K562 (cell line): Measurements from ENCODE around the gene CHN2. TPM values are rescaled to one million over a fixed set of nuclear protein-coding genes. Genes with fewer than 3 reads are reported as not detected.

Experiments used
- ATAC-seq: fragments of 200-7000 bp; cut with Tn5 transposase; 3 replicates; pipeline ENCODE4 v1.9.1; 2020; ENCODE audit warnings: moderate library complexity
- BruUV-seq: library from RNA; stranded (reverse); fragments of 400-500 nt; replicated peaks from 2 replicates; lab custom pipeline; 2021; lab: Mats Ljungman, UMichigan
- CTCF ChIA-PET: fragments of 300-600 bp; formaldehyde crosslinking; extraction: SDS; loops from one replicate; lab custom pipeline; 2021; ENCODE audit warnings: low intra/inter-chr PET ratio; lab: Yijun Ruan, JAX
- POLR2A ChIA-PET: fragments of 300-600, 350-650 bp; sonication (Branson Sonifier 250); formaldehyde crosslinking; extraction: SDS; loops from one replicate; lab custom pipeline; 2021; ENCODE audit warnings: antibody characterized with exemption, inconsistent platforms; lab: Yijun Ruan, JAX
- DNase-seq, 4 experiments: peaks; one replicate each; pipeline versions ENCODE4 v3.0.0 to v3.0.0-alpha.2; 2011 to 2018; ENCODE audit warnings: low spot score in 3 of 4, mixed read lengths in 3 of 4; ENCODE audit errors: extremely low read depth in 1 of 4
- FAIRE-seq: peaks from 2 replicates; lab custom pipeline; 2011; peaks lifted over from hg19 to GRCh38; lab: Jason Lieb, UNC
- H2AFZ ChIP-seq: 2 replicates; pipeline ENCODE4 v1.6.0; 2011; ENCODE audit warnings: low read depth, low read length, control low read depth, inconsistent platforms
- H3K27ac ChIP-seq: fragments of 200-600 bp; 3 replicates; pipeline ENCODE4 v1.8.0; 2011; ENCODE audit warnings: low read depth, mild to moderate bottlenecking, control low read depth, inconsistent platforms, low read length, moderate library complexity, mixed read lengths; ENCODE audit errors: extremely low read depth
- H3K27me3 ChIP-seq, 2 experiments: fragments of 300-600 bp in 1 of 2; 2 replicates in 1 of 2; 3 replicates in 1 of 2; pipeline versions ENCODE4 v1.6.0 to v1.8.0; 2011; ENCODE audit warnings: inconsistent platforms in 2 of 2, low read length in 2 of 2, mild to moderate bottlenecking in 1 of 2, mixed read lengths in 1 of 2, moderate library complexity in 1 of 2; ENCODE audit not compliant: control insufficient read depth in 2 of 2, insufficient read depth in 2 of 2
- H3K36me3 ChIP-seq: fragments of 300-600 bp; 3 replicates; pipeline ENCODE4 v1.8.0; 2011; ENCODE audit warnings: mild to moderate bottlenecking, low read length, inconsistent platforms; ENCODE audit not compliant: control insufficient read depth, insufficient read depth
- H3K4me1 ChIP-seq, 2 experiments: fragments of 200-600 bp in 1 of 2; replicated peaks in 1 of 2; 2 replicates in 1 of 2; 3 replicates in 1 of 2; pipeline versions ENCODE4 v1.5.1 to v1.8.0; 2011; ENCODE audit warnings: inconsistent platforms in 2 of 2, low read length in 2 of 2, mild to moderate bottlenecking in 1 of 2, mixed read lengths in 1 of 2, moderate library complexity in 1 of 2; ENCODE audit not compliant: control insufficient read depth in 2 of 2, insufficient read depth in 2 of 2
- H3K4me2 ChIP-seq: 2 replicates; pipeline ENCODE4 v1.6.1; 2011; ENCODE audit warnings: low read length, control low read depth, inconsistent platforms, mixed read lengths; ENCODE audit not compliant: insufficient read depth
- H3K4me3 ChIP-seq: fragments of 200-600 bp; sonication (generic), shearing (Covaris generic); 2 replicates; pipeline ENCODE4 v1.5.1; 2016; ENCODE audit warnings: control low read depth, inconsistent platforms
- H3K79me2 ChIP-seq: fragments of 200-600 bp; 3 replicates; pipeline ENCODE4 v1.8.0; 2011; ENCODE audit warnings: low read length, inconsistent platforms; ENCODE audit not compliant: control insufficient read depth, insufficient read depth
- H3K9ac ChIP-seq, 2 experiments: 2 replicates each; pipeline versions ENCODE4 v1.6.0 to v1.6.1; 2011; ENCODE audit warnings: low read depth in 2 of 2, low read length in 2 of 2, control low read depth in 1 of 2, inconsistent platforms in 1 of 2, mild to moderate bottlenecking in 1 of 2, mixed read lengths in 1 of 2; ENCODE audit not compliant: insufficient read depth in 1 of 2
- H3K9me1 ChIP-seq: one replicate; pipeline ENCODE4 v1.6.0; 2011; ENCODE audit warnings: inconsistent platforms, mild to moderate bottlenecking, low read length, moderate library complexity; ENCODE audit not compliant: control insufficient read depth, insufficient read depth
- H3K9me3 ChIP-seq: replicated peaks from 2 replicates; pipeline ENCODE4 v1.5.1; 2011; ENCODE audit warnings: low read depth, low read length, inconsistent platforms; ENCODE audit not compliant: control insufficient read depth, insufficient read depth
- H4K20me1 ChIP-seq: replicated peaks from 2 replicates; pipeline ENCODE4 v1.6.1; 2011; ENCODE audit warnings: low read length, inconsistent platforms, mixed read lengths; ENCODE audit not compliant: control insufficient read depth, insufficient read depth
- CREBBP ChIP-seq: IDR thresholded peaks from one replicate; pipeline ENCODE4 v1.6.1; 2012; ENCODE audit warnings: low read depth, mild to moderate bottlenecking, control low read depth, inconsistent platforms, low read length
- ELK1 ChIP-seq: sonication (generic); formaldehyde crosslinking; IDR thresholded peaks from 2 replicates; pipeline ENCODE4 v1.8.1; 2022; ENCODE audit warnings: missing genetic modification reagents
- ID3 ChIP-seq, 2 experiments: fragments of 250-450 bp in 1 of 2; fragments of 450-650 bp in 1 of 2; sonication (Bioruptor Pico) in 1 of 2; IDR thresholded peaks; 2 replicates each; pipeline versions ENCODE4 v1.6.1 to v1.8.0; 2016 to 2021; ENCODE audit warnings: mild to moderate bottlenecking in 2 of 2, moderate library complexity in 2 of 2, missing compliant biosample characterization in 1 of 2, missing genetic modification characterization in 1 of 2
- VEZF1 ChIP-seq: fragments of 200-800 bp; sonication (Bioruptor generic); IDR thresholded peaks from 2 replicates; pipeline ENCODE4 v1.6.1; 2017; ENCODE audit warnings: missing genetic modification characterization, missing compliant biosample characterization
- WGBS: fragments of 100-300 bp; shearing (Covaris generic); methylation state at CpG from one replicate; pipeline ENCODE4 v1.1.6; 2016; ENCODE audit warnings: low coverage, mixed read lengths; ENCODE audit not compliant: insufficient coverage; ENCODE audit errors: missing lambda C conversion rate; 5-methylcytosine and 5-hydroxymethylcytosine counted together
- in situ Hi-C: fragments of 300-500 bp; cut with MboI; formaldehyde crosslinking; loops from 4 replicates; pipeline ENCODE4 v1.15.0; 2018; ENCODE audit warnings: inconsistent platforms, mixed read lengths
- intact Hi-C: fragments of 100-400 bp; cut with micrococcal nuclease; formaldehyde crosslinking; loops from 2 replicates; pipeline ENCODE4 v1.14.2; 2022
- polyA plus RNA-seq, 8 experiments: library from polyadenylated mRNA; depleted of rRNA in 4 of 8; stranded (reverse) in 5 of 8; unstranded in 3 of 8; fragments of >200 nt; fragmentation: Nextera tagmentation in 2 of 8; fragmentation: Illumina TruSeq in 1 of 8; extraction: Ambion mirVana in 2 of 8; extraction: Trizol in 1 of 8; gene quantifications; 2 replicates each; pipeline versions ENCODE4 v1.2.1 to v1.2.3, GENCODE V29; 2011 to 2014; ENCODE audit warnings: inconsistent platforms in 1 of 8, missing spikeins in 1 of 8
- total RNA-seq, 7 experiments: library from RNA; depleted of rRNA in 6 of 7; stranded (reverse); fragments of >200 nt in 6 of 7; fragmentation: Illumina TruSeq in 2 of 7; extraction: Trizol in 2 of 7; gene quantifications; 2 replicates each; pipeline versions ENCODE4 v1.2.1 to v1.2.3, GENCODE V29; 2011 to 2021; ENCODE audit warnings: low replicate concordance in 1 of 7

The CHN2 gene
- total and polyA plus RNA-seq, 9 of the 15 experiments (the other 6 are each of a cell fraction or from before 2014, with no cell fraction given): 0.12 to 2.1 (median 0.31) TPM; not detected in 1

GRCh38 chr7:29265208-29265923, 70.8 kb downstream of the CHN2 start (continued):
- TF ChIP-seq VEZF1 (CRISPR knock-in tag): no peak
- TF ChIP-seq CREBBP: no peak
- TF ChIP-seq ID3 (CRISPR knock-in tag; IDR thresholded peaks at IDR 0.05): no peak
- TF ChIP-seq ID3 (tag; IDR thresholded peaks at IDR 0.05): no peak
- TF ChIP-seq ELK1 (CRISPR knock-in tag): no peak
- TF ChIP-seq, all 486 proteins: peak for 0

- FAIRE-seq (no peak), ATAC-seq (no peak), DNase-seq (no peak)
- Histone ChIP-seq H2AFZ (no peak overlapping the region), H3K79me2 (no peaks in the 10 kb centered on the region), H3K27ac (no peak overlapping the region), H3K9me1 (no peaks in the 10 kb centered on the region), H3K36me3 (no peaks in the 10 kb centered on the region), H3K4me2 (no peak overlapping the region), H3K9me3 (no peaks in the 10 kb centered on the region), H3K4me3 (no peak overlapping the region), H3K9ac (no peak overlapping the region), H4K20me1 (no peaks in the 10 kb centered on the region; the same call in 1 of the 2 replicates), H3K4me1 (no peaks in the 10 kb centered on the region), H3K27me3 (peaks cover 0 to 5% of the 10 kb centered on the region in 2 experiments; a peak in 2 of 5 replicates)
- no TSS peak for BruUV-seq
- CTCF ChIA-PET: no interaction called here
- POLR2A ChIA-PET: no interaction called here
- in situ Hi-C loops (no loop called here), intact Hi-C loops (no loop called here)
- WGBS: 0% methylated on average over 1 of the region's 1 CpG
Measured at GRCh38 chr7:29269935-29270334, 75.4 kb downstream of the CHN2 start.
